GM18502 (cell line): ENCODE measurements around the gene EPSTI1.

Source experiments
- ATAC-seq: cut with Tn5 transposase; IDR thresholded peaks from one replicate; pipeline ENCODE4 v1.9.1; 2021; ENCODE audit warnings: mild to moderate bottlenecking; ENCODE audit not compliant: unreplicated experiment, poor library complexity

The EPSTI1 gene

GRCh38 chr13:42906257-42906656 is 85.8 kb downstream of the EPSTI1 start:
- ATAC-seq = no peak

GRCh38 chr13:42905579-42905978 is 86.5 kb downstream of the EPSTI1 start:
- ATAC-seq = no peak

GRCh38 chr13:42899266-42899665 is 92.8 kb downstream of the EPSTI1 start:
- no peak for ATAC-seq

- ATAC-seq = no peak
Observed at GRCh38 chr13:42895776-42896175, 96.3 kb downstream of the EPSTI1 start.

GRCh38 chr13:42894765-42895243 is 97.2 kb downstream of the EPSTI1 start:
- no peak for ATAC-seq

GRCh38 chr13:42893214-42893671 is 98.8 kb downstream of the EPSTI1 start:
- no peak for ATAC-seq

- ATAC-seq = no peak
Observed at GRCh38 chr13:42892760-42893159, 99.3 kb downstream of the EPSTI1 start.

GRCh38 chr13:42891591-42891990 is 100.5 kb downstream of the EPSTI1 start:
- no peak for ATAC-seq

GRCh38 chr13:42885325-42885724 is 106.7 kb downstream of the EPSTI1 start:
- no peak for ATAC-seq

GRCh38 chr13:42883771-42884467 is 108.1 kb downstream of the EPSTI1 start:
- no peak for ATAC-seq

GRCh38 chr13:42883142-42883541 is 108.9 kb downstream of the EPSTI1 start:
- ATAC-seq = no peak

- no peak for ATAC-seq
Observed at GRCh38 chr13:42880056-42880605, 111.9 kb downstream of the EPSTI1 start.

GRCh38 chr13:42878721-42879120 is 113.3 kb downstream of the EPSTI1 start:
- no peak for ATAC-seq

- ATAC-seq = no peak
Observed at GRCh38 chr13:42876887-42877545, 115.0 kb downstream of the EPSTI1 start.

- peak; percentile 94 for ATAC-seq
Observed at GRCh38 chr13:42876270-42876714, 115.7 kb downstream of the EPSTI1 start.

GRCh38 chr13:42875475-42876269 is 116.4 kb downstream of the EPSTI1 start:
- peak; percentile 36 for ATAC-seq

- no peak for ATAC-seq
Observed at GRCh38 chr13:42874221-42874620, 117.8 kb downstream of the EPSTI1 start.

- no peak for ATAC-seq
Observed at GRCh38 chr13:42873081-42873480, 119.0 kb downstream of the EPSTI1 start.

- no peak for ATAC-seq
Observed at GRCh38 chr13:42867232-42867631, 124.8 kb downstream of the EPSTI1 start.

GRCh38 chr13:42865768-42866102 is 126.3 kb downstream of the EPSTI1 start:
- no peak for ATAC-seq
